ENCODE results near the gene EEF1AKMT3. TPM values are rescaled to one million over a fixed set of nuclear protein-coding genes. Genes with fewer than 3 reads are reported as not detected.

The EEF1AKMT3 gene
- total and polyA plus RNA-seq, 7 donors, result 0.62 to 2.0 (median 1.3) TPM

- Histone ChIP-seq H3K27ac (no peak within 1 kb of the TSS), H3K4me1 (peaks cover 25% of the 10 kb centered on the region), H3K4me3 (peak within 1 kb of the TSS; percentile 65), H3K9me3 (no peaks in the 10 kb centered on the region), H3K27me3 (ENCODE audit: insufficient read depth in 3 of 3, low read length in 2 of 3) (peaks cover 0 to 66% (median 23%) of the 10 kb centered on the region in 3 donors), H3K36me3 (ENCODE audit: insufficient read depth in 1 of 2, low read depth in 1 of 2) (no peaks in the 10 kb centered on the region)
- ATAC-seq (no peak), DNase-seq (no peak)
- 4 to 10% (median 9%) methylated on average over 13 to 36 of the region's 36 CpGs for WGBS, 3 donors
- TF ChIP-seq, protein P1, sequence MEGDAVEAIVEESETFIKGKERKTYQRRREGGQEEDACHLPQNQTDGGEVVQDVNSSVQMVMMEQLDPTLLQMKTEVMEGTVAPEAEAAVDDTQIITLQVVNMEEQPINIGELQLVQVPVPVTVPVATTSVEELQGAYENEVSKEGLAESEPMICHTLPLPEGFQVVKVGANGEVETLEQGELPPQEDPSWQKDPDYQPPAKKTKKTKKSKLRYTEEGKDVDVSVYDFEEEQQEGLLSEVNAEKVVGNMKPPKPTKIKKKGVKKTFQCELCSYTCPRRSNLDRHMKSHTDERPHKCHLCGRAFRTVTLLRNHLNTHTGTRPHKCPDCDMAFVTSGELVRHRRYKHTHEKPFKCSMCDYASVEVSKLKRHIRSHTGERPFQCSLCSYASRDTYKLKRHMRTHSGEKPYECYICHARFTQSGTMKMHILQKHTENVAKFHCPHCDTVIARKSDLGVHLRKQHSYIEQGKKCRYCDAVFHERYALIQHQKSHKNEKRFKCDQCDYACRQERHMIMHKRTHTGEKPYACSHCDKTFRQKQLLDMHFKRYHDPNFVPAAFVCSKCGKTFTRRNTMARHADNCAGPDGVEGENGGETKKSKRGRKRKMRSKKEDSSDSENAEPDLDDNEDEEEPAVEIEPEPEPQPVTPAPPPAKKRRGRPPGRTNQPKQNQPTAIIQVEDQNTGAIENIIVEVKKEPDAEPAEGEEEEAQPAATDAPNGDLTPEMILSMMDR (IDR thresholded peaks at IDR 0.05), result no peak
- intact Hi-C loops (cut with DNase I), result no loop called here
Measured at GRCh38 chr12:57738661-57739237, 33.7 kb upstream of the EEF1AKMT3 start, which contains the start of gene AGAP2. Gene AGAP2, minus strand, starts transcription at chr12:57738742. Its CDS starts 496 bp downstream, at chr12:57738246.

DNA sequence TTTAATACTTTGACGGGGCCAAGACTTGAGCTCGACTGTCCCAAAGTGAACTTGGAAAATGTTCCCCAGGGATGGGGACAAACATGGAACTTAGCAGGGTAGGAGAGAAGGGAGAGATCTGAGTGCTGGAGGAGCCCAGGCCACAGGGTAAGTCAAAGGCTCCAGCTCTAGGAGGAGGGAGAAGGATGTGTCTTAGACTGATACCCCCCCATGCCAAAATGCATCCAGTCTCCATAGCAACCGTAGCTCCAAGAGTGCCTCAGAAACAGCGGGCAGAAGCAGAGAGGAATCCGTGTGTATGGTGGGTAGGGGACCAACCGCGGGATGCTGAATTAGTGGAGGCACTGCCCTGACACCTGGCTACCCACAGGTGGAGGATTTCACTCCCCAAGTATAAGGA, 33.0 kb upstream of the EEF1AKMT3 start:
- Histone ChIP-seq H3K4me1 (peaks cover 29% of the 10 kb centered on the region), H3K9me3 (no peaks in the 10 kb centered on the region), H3K36me3 (ENCODE audit: insufficient read depth in 1 of 2, low read depth in 1 of 2) (no peaks in the 10 kb centered on the region), H3K4me3 (no peak overlapping the region), H3K27ac (no peak overlapping the region), H3K27me3 (ENCODE audit: insufficient read depth in 3 of 3, low read length in 2 of 3) (peaks cover 0 to 59% (median 23%) of the 10 kb centered on the region in 3 donors)
- TF ChIP-seq, protein P1 (IDR thresholded peaks at IDR 0.05), result no peak
- DNase-seq (no peak), ATAC-seq (no peak)
- intact Hi-C loops (cut with DNase I), result no loop called here
- WGBS, 3 donors, result 11 to 16% (median 11%) methylated on average over 7 of the region's 7 CpGs

DNA sequence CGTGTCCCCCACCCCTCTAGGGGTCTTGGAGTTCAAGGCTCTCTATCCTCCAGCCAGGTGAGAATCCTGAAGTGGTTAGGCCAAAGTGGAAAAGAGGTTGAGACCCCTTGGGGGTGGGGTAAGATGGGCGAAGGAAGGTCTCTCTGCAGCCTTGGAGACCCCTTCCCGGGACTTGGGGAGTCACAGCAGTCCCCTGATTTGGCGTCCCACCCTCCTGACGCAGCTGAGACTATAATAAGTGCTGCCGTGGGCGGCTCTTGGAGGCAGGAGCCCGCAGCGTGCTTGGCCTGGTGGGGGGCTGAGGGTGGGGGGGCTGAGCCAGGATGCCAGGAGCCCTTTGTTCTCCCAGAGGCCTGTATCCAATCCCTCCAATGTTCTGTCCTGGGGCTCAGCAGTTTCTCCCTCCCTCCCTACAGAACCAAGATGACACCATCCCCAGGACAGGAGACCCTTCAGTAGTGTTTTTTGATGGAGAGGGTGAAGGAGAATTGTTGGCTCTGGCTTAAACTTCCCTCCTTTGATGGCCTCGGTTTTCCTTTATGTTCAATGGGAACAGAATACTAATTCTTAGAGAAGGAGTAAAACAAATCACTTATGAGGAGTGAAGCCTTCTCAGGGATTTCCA, 32.4 kb upstream of the EEF1AKMT3 start:
- Histone ChIP-seq H3K27me3 (ENCODE audit: insufficient read depth in 3 of 3, low read length in 2 of 3) (peaks cover 0 to 57% (median 23%) of the 10 kb centered on the region in 3 donors), H3K4me1 (peaks cover 29% of the 10 kb centered on the region)
- WGBS, 3 donors, result 52 to 55% (median 53%) methylated on average over 9 to 10 of the region's 10 CpGs

GRCh38 chr12:57740656-57741412, 31.6 kb upstream of the EEF1AKMT3 start:
- 58 to 66% (median 66%) methylated on average over 5 of the region's 5 CpGs for WGBS, 3 donors
- intact Hi-C loops (cut with DNase I), result no loop called here
- H3K4me3 ChIP-seq, result no peak overlapping the region

More for the DNA sequence above, 32.4 kb upstream of the EEF1AKMT3 start:
- H3K36me3 ChIP-seq (ENCODE audit: insufficient read depth in 1 of 2, low read depth in 1 of 2), result no peaks in the 10 kb centered on the region
- no peak for DNase-seq
- ATAC-seq, result no peak
- intact Hi-C loops (cut with DNase I), result no loop called here
- peak overlapping the region; percentile 36 for H3K27ac ChIP-seq
- TF ChIP-seq, protein P1 (IDR thresholded peaks at IDR 0.05), result no peak
- H3K9me3 ChIP-seq, result no peaks in the 10 kb centered on the region
- H3K4me3 ChIP-seq, result no peak overlapping the region

More at GRCh38 chr12:57740656-57741412, 31.6 kb upstream of the EEF1AKMT3 start:
- Histone ChIP-seq H3K27me3 (ENCODE audit: insufficient read depth in 3 of 3, low read length in 2 of 3) (peaks cover 0 to 49% (median 23%) of the 10 kb centered on the region in 3 donors), H3K36me3 (ENCODE audit: insufficient read depth in 1 of 2, low read depth in 1 of 2) (peaks cover 0 to under 1% of the 10 kb centered on the region in 2 donors), H3K9me3 (no peaks in the 10 kb centered on the region), H3K4me1 (peaks cover 28% of the 10 kb centered on the region), H3K27ac (peak overlapping the region; percentile 36)
- ATAC-seq (no peak), DNase-seq (no peak)
- TF ChIP-seq, protein P1 (IDR thresholded peaks at IDR 0.05), result no peak
